H1 (cell line): ENCODE measurements around the gene HIPK1.

Source experiments
- ATF2 ChIP-seq: IDR thresholded peaks from 2 replicates; pipeline ENCODE4 v1.6.1; 2012; ENCODE audit warnings: low read length, inconsistent platforms
- EP300 ChIP-seq, 2 experiments: IDR thresholded peaks; 1 replicate in 1 of 2; 2 replicates in 1 of 2; pipeline ENCODE4 v1.6.1; 2011 to 2012; ENCODE audit warnings: low read depth in 2 of 2, low read length in 2 of 2, mild to moderate bottlenecking in 2 of 2, borderline replicate concordance in 1 of 2, inconsistent platforms in 1 of 2, moderate library complexity in 1 of 2
- JUN ChIP-seq: IDR thresholded peaks from 2 replicates; pipeline ENCODE4 v1.6.1; 2011; ENCODE audit warnings: low read depth, mild to moderate bottlenecking, improper control_type of control experiment, low read length
- KDM1A ChIP-seq: fragments of 200-600, 300-600 bp; sonication (generic); IDR thresholded peaks from 2 replicates; pipeline ENCODE4 v1.7.1; 2016; ENCODE audit warnings: mild to moderate bottlenecking, low read length, borderline replicate concordance
- NRF1 ChIP-seq: IDR thresholded peaks from 2 replicates; pipeline ENCODE4 v1.6.1; 2011; ENCODE audit warnings: mild to moderate bottlenecking, low read depth, low read length, improper control_type of control experiment
- RAD21 ChIP-seq, 2 experiments: IDR thresholded peaks in 1 of 2; conservative IDR thresholded peaks in 1 of 2; 2 replicates each; pipeline ENCODE4 v1.6.1; 2011; ENCODE audit warnings: low read depth in 2 of 2, low read length in 2 of 2, improper control_type of control experiment in 1 of 2, inconsistent platforms in 1 of 2, mild to moderate bottlenecking in 1 of 2, moderate library complexity in 1 of 2
- RFX5 ChIP-seq: IDR thresholded peaks from 2 replicates; pipeline ENCODE4 v1.6.1; 2011; ENCODE audit warnings: low read depth, low read length, improper control_type of control experiment, borderline replicate concordance
- RNF2 ChIP-seq: fragments of 200-900, 300-1000 bp; sonication (generic); IDR thresholded peaks from 2 replicates; pipeline ENCODE4 v1.7.1; 2016; ENCODE audit warnings: borderline replicate concordance, low read depth, mild to moderate bottlenecking, antibody characterized with exemption, low read length; ENCODE audit not compliant: poor library complexity, severe bottlenecking; ENCODE audit errors: missing control alignments
- SIN3A ChIP-seq, 2 experiments: IDR thresholded peaks in 1 of 2; conservative IDR thresholded peaks in 1 of 2; 2 replicates each; pipeline ENCODE4 v1.6.1; 2011 to 2012; ENCODE audit warnings: low read length in 2 of 2, improper control_type of control experiment in 1 of 2, low read depth in 1 of 2, mild to moderate bottlenecking in 1 of 2
- TAF1 ChIP-seq: IDR thresholded peaks from 2 replicates; pipeline ENCODE4 v1.6.1; 2011; ENCODE audit warnings: mild to moderate bottlenecking, low read depth, low read length
- TF ChIP-seq, protein P1 (sequence below), 3 experiments: IDR thresholded peaks; 1 replicate in 2 of 3; 2 replicates in 1 of 3; pipeline versions ENCODE4 v1.5.1 to v1.6.1; 2011; ENCODE audit warnings: low read length in 3 of 3, mild to moderate bottlenecking in 3 of 3, inconsistent platforms in 2 of 3, low read depth in 1 of 3, moderate library complexity in 1 of 3; ENCODE audit not compliant: insufficient read depth in 1 of 3; ENCODE audit errors: control extremely low read depth in 1 of 3

DNA sequence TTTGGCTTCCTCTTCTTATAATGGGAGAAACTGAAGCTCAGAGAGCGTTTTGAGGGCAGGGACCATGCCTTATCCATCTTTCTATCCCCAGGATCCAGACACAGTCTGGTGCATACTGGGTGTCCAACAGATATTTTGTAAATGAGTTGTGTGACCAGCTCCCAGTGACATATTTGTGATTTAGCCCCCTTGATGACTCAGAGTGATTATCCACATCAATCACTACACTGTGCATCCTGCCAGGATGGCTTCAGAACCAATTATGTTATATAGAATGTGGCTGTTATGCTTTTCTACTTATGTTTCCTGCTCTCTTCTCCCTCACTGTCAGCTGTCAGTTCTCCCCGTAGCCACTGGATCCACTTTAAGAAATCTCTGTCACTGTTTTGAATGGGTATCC is 61.4 kb downstream of the HIPK1 start:
- TF ChIP-seq RAD21 (IDR thresholded peaks at IDR 0.05 in 1 of 2, conservative IDR thresholded peaks at IDR 0.05 in 1 of 2; ENCODE audit: low read depth in 2 of 2, low read length in 2 of 2): no peak
- TF ChIP-seq, protein P1, sequence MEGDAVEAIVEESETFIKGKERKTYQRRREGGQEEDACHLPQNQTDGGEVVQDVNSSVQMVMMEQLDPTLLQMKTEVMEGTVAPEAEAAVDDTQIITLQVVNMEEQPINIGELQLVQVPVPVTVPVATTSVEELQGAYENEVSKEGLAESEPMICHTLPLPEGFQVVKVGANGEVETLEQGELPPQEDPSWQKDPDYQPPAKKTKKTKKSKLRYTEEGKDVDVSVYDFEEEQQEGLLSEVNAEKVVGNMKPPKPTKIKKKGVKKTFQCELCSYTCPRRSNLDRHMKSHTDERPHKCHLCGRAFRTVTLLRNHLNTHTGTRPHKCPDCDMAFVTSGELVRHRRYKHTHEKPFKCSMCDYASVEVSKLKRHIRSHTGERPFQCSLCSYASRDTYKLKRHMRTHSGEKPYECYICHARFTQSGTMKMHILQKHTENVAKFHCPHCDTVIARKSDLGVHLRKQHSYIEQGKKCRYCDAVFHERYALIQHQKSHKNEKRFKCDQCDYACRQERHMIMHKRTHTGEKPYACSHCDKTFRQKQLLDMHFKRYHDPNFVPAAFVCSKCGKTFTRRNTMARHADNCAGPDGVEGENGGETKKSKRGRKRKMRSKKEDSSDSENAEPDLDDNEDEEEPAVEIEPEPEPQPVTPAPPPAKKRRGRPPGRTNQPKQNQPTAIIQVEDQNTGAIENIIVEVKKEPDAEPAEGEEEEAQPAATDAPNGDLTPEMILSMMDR (IDR thresholded peaks at IDR 0.05; ENCODE audit: control extremely low read depth in 1 of 3, insufficient read depth in 1 of 3, low read depth in 1 of 3, low read length in 3 of 3): no peak
- no peak for TF ChIP-seq RNF2
- no peak for TF ChIP-seq TAF1
- TF ChIP-seq EP300 (IDR thresholded peaks at IDR 0.05; ENCODE audit: borderline replicate concordance in 1 of 2, low read depth in 2 of 2, low read length in 2 of 2): no peak
- TF ChIP-seq JUN: no peak
- TF ChIP-seq KDM1A: no peak
- TF ChIP-seq ATF2: no peak
- no peak for TF ChIP-seq SIN3A (conservative IDR thresholded peaks at IDR 0.05 in 1 of 2, IDR thresholded peaks at IDR 0.05 in 1 of 2; ENCODE audit: low read depth in 1 of 2, low read length in 2 of 2)
- TF ChIP-seq NRF1: no peak
- TF ChIP-seq RFX5: no peak
